ENCODE results near the gene VGLL3. TPM values are rescaled to one million over a fixed set of nuclear protein-coding genes. Genes with fewer than 3 reads are reported as not detected.

Gene VGLL3
- total RNA-seq, 1 experiment from 2014 or later = 0.15 TPM

GRCh38 chr3:86958534-86958933 is 32.4 kb downstream of the VGLL3 start:
- intact Hi-C loops (cut with micrococcal nuclease; ENCODE audit: unreplicated experiment) = no loop called here
- in situ Hi-C loops (cut with HindIII; ENCODE audit: low pct_unique_long_range_greater_than_20kb, low sequenced_read_pairs) = no loop called here
- Histone ChIP-seq H3K27me3 (ENCODE audit: control insufficient read depth, insufficient read depth, low read length) (no peaks in the 10 kb centered on the region), H3K36me3 (ENCODE audit: control insufficient read depth, insufficient read depth, low read length) (no peaks in the 10 kb centered on the region), H3K4me1 (ENCODE audit: control insufficient read depth, insufficient read depth, low read length) (no peaks in the 10 kb centered on the region), H3K4me3 (ENCODE audit: low read depth in 2 of 2, low read length in 2 of 2) (no peak overlapping the region), H3K9me3 (ENCODE audit: control insufficient read depth, insufficient read depth, low read depth, low read length) (no peaks in the 10 kb centered on the region), H3K27ac (ENCODE audit: low read length) (no peak overlapping the region)
- no TSS peak for BruUV-seq (replicated peaks)
- ATAC-seq = no peak
- DNase-seq (ENCODE audit: low read depth, low spot score) = no peak
- TF ChIP-seq POLR2AphosphoS5 (IDR thresholded peaks at IDR 0.05; ENCODE audit: low read depth, low read length) (no peak), REST (IDR thresholded peaks at IDR 0.05; ENCODE audit: insufficient read depth in 1 of 2, low read depth in 2 of 2, low read length in 1 of 2) (no peak), CTCF (IDR thresholded peaks at IDR 0.05) (no peak), SIN3A (IDR thresholded peaks at IDR 0.05; ENCODE audit: borderline replicate concordance, insufficient read depth, low read depth, low read length) (no peak), TCF7L2 (IDR thresholded peaks at IDR 0.05; ENCODE audit: low read depth, low read length) (no peak)
- CTCF ChIA-PET = no interaction called here
- POLR2A ChIA-PET = no interaction called here

- no TSS peak for BruUV-seq (replicated peaks)
These were observed 36.2 kb downstream of the VGLL3 start for GRCh38 chr3:86954747-86955146.

More at GRCh38 chr3:86954747-86955146, 36.2 kb downstream of the VGLL3 start:
- Histone ChIP-seq H3K4me1 (ENCODE audit: control insufficient read depth, insufficient read depth, low read length) (no peaks in the 10 kb centered on the region), H3K36me3 (ENCODE audit: control insufficient read depth, insufficient read depth, low read length) (no peaks in the 10 kb centered on the region), H3K9me3 (ENCODE audit: control insufficient read depth, insufficient read depth, low read depth, low read length) (no peaks in the 10 kb centered on the region), H3K27me3 (ENCODE audit: control insufficient read depth, insufficient read depth, low read length) (no peaks in the 10 kb centered on the region), H3K4me3 (ENCODE audit: low read depth in 2 of 2, low read length in 2 of 2) (no peak overlapping the region), H3K27ac (ENCODE audit: low read length) (no peak overlapping the region)
- ATAC-seq = no peak
- intact Hi-C loops (cut with micrococcal nuclease; ENCODE audit: unreplicated experiment) (no loop called here), in situ Hi-C loops (cut with HindIII; ENCODE audit: low pct_unique_long_range_greater_than_20kb, low sequenced_read_pairs) (no loop called here)
- TF ChIP-seq SIN3A (IDR thresholded peaks at IDR 0.05; ENCODE audit: borderline replicate concordance, insufficient read depth, low read depth, low read length) = no peak
- no peak for TF ChIP-seq POLR2AphosphoS5 (IDR thresholded peaks at IDR 0.05; ENCODE audit: low read depth, low read length)
- no peak for TF ChIP-seq TCF7L2 (IDR thresholded peaks at IDR 0.05; ENCODE audit: low read depth, low read length)
- TF ChIP-seq REST (IDR thresholded peaks at IDR 0.05; ENCODE audit: insufficient read depth in 1 of 2, low read depth in 2 of 2, low read length in 1 of 2) = no peak
- TF ChIP-seq CTCF (IDR thresholded peaks at IDR 0.05) = no peak
- CTCF ChIA-PET = interaction anchor here (0.7 kb wide), 1 partner anchor 72 kb away, joined by 3 read pairs; no protein-coding TSS in a partner anchor
- DNase-seq (ENCODE audit: low read depth, low spot score) = no peak
- POLR2A ChIA-PET = no interaction called here
